Inferior parietal cortex (tissue), 1 donor: ENCODE data around the gene MDM4.
"Not testable (repeated sequence)": the region's sequence is repeated elsewhere in the genome, so short reads cannot be mapped to it uniquely, and the experiment has no call there.

Experiments
- DNase-seq: peaks from one replicate; pipeline ENCODE4 v3.0.0-alpha.2; 2016; ENCODE audit errors: extremely low spot score

MDM4 gene

DNA sequence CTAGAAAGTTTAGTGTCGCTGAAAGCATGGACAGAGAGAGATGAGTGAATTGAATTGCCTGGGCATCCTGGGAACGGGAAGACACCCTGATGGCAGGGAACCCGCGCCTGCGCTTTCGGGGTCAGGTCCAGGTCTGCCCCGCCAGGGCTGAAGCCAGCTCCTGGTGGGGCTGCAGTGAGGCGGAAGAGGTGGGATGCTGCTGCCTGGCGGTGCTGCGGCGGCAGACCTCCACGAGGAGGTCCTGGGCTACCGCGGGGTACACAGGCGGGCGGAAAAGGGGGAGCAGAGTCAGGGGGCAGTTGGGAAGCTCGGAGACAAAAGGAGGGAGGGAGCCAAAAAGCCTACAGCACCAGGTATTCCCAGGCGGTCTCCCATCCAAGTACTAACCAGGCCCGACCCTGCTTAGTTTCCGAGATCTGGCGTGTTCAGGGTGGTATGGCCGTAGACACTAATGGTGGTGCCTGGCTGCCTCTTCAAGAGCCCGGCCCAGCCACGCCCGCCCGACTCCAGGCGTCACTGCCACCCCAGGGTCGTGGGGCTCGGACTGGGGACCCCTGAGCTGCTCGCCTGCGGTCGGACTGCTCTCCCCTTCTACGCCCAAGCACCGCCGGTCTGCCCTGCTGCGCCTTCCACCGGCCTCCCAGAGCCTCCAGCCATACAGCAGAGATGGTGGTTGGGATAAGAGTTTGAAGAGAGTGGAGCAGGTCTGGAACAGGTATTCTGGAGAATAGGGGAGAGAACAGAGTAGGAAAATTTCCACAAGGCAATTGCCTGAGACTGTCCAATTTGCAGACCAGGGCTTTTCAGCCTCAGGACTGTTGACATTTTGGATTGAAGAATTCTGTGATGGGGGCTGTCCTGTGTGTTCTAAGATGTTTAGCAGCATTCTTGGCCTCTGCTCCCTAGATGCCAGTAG is 46.1 kb downstream of the MDM4 start:
- DNase-seq = no peak

DNA sequence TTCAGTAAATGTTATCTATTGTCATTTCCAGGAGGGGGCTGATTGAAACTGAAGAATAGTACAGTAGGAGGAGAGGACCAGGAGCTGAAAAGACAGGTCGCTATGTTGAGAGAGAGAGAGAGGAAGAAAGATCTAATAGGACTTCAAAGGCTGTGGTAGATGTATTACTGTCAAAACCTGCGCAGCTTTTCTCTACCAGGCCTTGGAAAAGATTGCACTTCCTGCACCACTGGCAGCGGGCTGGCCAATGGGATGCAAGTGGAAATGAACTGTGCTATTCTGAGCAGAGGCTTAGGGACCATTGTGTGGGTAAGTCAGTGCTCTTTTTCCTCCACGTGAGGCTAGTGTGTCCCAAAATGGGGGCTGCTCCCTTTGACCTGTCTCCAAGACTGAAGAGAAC is 47.1 kb downstream of the MDM4 start:
- no peak for DNase-seq

DNA sequence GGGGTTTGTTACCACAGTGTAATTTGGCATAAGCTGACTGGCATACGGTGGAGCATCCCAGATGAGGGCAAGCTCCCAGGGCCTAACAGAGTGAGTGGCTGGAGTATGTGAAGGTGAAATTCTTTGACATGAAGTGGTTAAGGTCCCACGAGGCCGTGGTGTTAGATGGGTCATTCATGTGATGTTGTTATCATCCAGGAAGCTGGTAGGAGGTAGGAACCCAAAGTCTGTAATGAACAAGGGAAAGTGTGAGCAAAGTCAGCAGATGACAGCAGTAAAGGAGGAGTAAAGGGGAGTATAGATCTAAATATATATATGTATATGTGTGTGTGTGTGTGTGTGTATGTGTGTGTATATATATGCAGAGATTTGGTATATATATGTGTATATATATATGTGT is 47.6 kb downstream of the MDM4 start:
- DNase-seq = no peak

GRCh38 chr1:204564835-204565234 is 48.6 kb downstream of the MDM4 start:
- DNase-seq = no peak

GRCh38 chr1:204565617-204566582 is 49.7 kb downstream of the MDM4 start:
- peak; percentile 86 for DNase-seq

DNA sequence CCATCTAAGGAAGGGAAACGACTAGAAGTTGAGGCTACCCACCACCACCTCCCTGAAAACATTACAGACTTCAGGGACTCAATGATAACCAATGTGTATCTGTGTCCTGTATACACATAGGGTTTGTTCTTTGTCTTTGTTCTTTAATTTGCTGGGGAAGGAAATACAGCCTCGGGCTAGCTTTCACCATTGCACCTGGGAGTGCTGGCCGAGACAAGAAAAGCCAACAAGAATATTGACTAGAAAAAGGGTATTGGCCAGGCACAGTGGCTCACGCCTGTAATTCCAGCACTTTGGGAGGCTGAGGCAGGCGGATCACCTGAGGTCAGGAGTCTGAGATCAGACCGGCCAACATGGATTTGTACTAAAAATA is 50.4 kb downstream of the MDM4 start:
- no peak for DNase-seq

GRCh38 chr1:204567071-204567470 is 50.9 kb downstream of the MDM4 start:
- no peak for DNase-seq

GRCh38 chr1:204568576-204569315 is 52.5 kb downstream of the MDM4 start:
- no peak for DNase-seq

DNA sequence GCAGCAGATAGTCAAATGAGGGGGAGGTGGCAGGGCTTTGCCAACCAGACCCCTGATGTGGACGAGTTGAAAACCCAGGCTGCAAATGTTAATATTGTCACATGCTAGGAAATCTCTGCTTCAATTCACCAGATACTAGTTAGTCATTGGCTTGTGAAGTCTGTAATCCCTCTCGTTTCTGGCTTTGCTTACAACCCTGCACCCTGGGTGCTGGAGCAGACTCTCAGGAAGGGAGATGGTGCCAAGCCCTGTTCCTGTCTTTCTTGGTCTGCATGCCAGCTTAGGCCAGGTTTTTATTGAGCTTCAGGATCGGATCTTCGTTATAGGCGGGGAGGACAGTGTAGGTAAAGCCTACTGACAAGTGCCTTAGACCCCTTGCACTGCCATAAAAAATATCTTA is 53.3 kb downstream of the MDM4 start:
- no peak for DNase-seq

DNA sequence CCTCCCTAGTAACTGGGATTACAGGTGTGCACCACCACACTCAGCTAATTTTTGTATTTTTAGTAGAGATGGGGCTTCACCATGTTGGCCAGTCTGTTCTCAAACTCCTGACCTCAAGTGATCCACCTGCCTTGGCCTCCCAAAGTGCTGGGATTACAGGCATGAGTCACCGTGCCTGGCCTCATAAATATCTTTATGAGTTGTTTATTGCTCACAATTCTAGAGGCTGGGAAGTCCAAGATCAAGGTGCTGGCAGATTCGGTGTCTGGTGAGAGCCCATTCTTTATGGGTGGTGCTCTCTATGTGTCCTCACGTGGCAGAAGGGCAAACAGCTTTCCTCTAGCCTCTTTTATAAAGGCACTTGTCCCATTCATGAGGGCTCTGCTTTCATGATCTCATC is 53.8 kb downstream of the MDM4 start:
- DNase-seq = not testable (repeated sequence)

- no peak for DNase-seq
Measured at GRCh38 chr1:204571128-204571527, 54.9 kb downstream of the MDM4 start.

DNA sequence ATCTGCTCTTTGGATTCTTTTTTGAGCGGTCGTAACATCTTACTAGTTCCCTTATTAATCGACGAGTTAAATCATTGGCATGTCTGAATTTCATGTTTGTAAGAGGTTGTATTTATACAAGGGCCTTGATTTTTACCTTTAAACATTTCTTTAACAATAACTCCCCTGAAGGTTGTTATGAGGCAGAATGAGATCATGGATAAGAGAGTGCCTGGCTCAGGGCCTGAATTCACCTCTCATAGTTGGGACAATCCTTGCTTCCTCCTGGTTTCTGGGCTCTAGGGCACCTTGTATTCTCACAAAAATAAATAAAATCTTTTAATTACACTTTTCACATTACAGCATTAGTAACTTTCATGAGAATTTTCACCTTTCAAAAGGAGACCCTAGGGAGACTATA is 55.4 kb downstream of the MDM4 start:
- DNase-seq = no peak

- no peak for DNase-seq
Measured at GRCh38 chr1:204572923-204573922, 57.0 kb downstream of the MDM4 start.

GRCh38 chr1:204574016-204574864 is 58.0 kb downstream of the MDM4 start:
- no peak for DNase-seq

DNA sequence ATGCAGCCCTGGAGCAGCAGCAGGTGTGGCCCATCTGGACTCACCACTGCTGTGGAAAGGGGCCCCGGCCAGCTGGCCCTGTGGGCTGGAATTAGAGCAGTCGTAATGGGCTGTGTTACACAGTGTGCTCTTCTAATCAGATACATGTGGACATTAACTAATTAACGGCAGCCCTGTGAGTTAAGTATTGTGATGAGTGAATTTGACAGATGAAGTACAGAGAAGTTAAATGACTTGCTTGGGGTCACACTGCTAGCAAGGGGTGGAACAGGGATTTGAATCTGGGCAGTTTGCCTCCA is 58.6 kb downstream of the MDM4 start:
- no peak for DNase-seq

DNA sequence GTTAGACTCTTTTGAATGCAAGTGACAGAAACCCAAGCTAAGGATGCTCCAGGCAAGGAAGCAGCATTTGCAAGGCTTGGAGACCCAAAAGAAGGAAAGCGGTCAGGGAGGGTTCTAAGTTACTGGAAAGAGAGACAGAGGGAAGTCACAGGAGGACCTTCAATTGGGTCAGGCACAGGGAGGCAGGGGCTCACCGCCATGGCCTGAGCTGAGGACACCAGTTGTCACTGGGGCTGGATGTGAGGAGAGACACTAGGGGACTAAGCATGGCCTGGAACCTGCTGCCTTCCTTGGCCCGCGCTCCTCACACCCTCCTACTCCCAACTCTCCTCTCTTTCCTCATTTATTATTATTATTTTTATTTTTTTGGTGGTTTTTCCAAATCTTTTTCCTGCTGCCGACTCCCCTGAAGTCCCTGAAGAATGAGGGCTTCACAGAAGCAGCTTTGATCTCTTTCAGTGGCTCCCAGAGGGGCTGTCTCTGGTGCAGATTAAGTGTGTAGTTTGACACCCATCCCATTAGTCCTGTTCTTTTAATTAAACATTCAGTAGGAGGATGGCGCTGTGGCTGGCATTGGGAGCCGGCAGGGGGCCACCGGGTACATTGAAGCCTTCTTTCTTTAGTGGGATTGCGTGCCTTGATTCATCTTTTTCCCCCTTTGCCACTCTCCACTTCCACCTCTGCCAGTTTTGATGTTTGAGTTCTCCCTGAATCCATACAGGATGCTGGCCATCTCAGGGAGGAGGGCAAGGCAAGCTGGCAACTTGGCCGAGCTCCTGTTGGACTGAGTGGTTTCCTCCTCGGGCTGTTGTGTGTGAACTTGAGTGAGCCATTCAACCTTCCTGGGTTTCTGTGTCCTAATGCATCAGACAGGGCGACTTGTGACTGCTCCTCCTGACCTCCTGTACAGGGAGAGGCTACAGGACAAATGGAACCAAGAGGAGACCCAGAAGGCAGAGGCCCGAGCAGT is 59.3 kb downstream of the MDM4 start:
- DNase-seq = no peak

GRCh38 chr1:204576422-204576821 is 60.2 kb downstream of the MDM4 start:
- DNase-seq = no peak

GRCh38 chr1:204577794-204578478 is 61.7 kb downstream of the MDM4 start:
- no peak for DNase-seq
